Measurements from ENCODE around the gene SPZ1.

GRCh38 chr5:80364892-80365291 is 45.1 kb downstream of the SPZ1 start:
- TF ChIP-seq CTCF (conservative IDR thresholded peaks at IDR 0.05; ENCODE audit: low read depth, low read length) (no peak), EZH2 (IDR thresholded peaks at IDR 0.05; ENCODE audit: borderline replicate concordance, low read depth, low read length, poor library complexity, severe bottlenecking) (no peak)

All from A673 (cell line).